ENCODE results near the gene STUM.
"Not testable (repeated sequence)": the region's sequence is repeated elsewhere in the genome, so short reads cannot be mapped to it uniquely, and the experiment has no call there.

- not testable (repeated sequence) for TF ChIP-seq CTCF (optimal IDR thresholded peaks at IDR 0.05 in 1 of 3, IDR thresholded peaks at IDR 0.05 in 1 of 3, conservative IDR thresholded peaks at IDR 0.05 in 1 of 3; ENCODE audit: extremely low read depth in 1 of 3, insufficient read depth in 2 of 3, low read length in 3 of 3); EZH2 (IDR thresholded peaks at IDR 0.05; ENCODE audit: low read length)
Measured at GRCh38 chr1:226639206-226639605, 90.6 kb downstream of the STUM start.

Data from keratinocyte (primary cell).